ENCODE measurements around the gene TEX52. TPM values are rescaled to one million over a fixed set of nuclear protein-coding genes. Genes with fewer than 3 reads are reported as not detected.

TEX52 gene
- total RNA-seq, 1 donor from 2014 or later, result not detected

DNA sequence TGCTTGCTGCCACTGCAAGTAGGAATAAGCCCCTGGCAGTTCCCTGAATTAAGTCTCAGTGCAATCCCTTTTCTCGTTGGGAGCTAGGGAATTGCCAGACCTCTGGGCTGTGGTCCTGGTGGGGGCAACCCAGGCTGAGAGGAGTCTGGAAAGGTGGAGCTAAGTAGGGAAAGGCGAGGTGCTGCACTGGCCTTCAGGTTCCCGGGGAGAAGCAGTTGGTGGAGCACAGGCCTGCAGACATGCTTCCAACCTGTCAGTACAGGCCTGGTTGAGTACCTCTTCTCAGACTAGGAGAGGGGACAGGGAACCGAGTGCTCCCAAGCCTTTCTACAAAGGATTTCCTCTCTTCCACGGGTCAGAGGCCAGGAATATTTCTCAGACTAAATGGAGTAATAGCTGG, 23.5 kb downstream of the TEX52 start:
- no peak overlapping the region for H3K27ac Mint-ChIP-seq
- no peak overlapping the region for H3K4me3 Mint-ChIP-seq
- intact Hi-C loops (cut with micrococcal nuclease), result no loop called here
- H3K4me1 Mint-ChIP-seq, result peaks cover 4% of the 10 kb centered on the region
- no peak for DNase-seq
- H3K36me3 Mint-ChIP-seq (ENCODE audit: low read depth), result peaks cover 24% of the 10 kb centered on the region
- no peaks in the 10 kb centered on the region for H3K27me3 Mint-ChIP-seq
- H3K9me3 Mint-ChIP-seq, result no peaks in the 10 kb centered on the region

- DNase-seq, result no peak
- no peak overlapping the region for H3K4me3 Mint-ChIP-seq
- no peaks in the 10 kb centered on the region for H3K9me3 Mint-ChIP-seq
- H3K27ac Mint-ChIP-seq, result no peak overlapping the region
- peaks cover 26% of the 10 kb centered on the region for H3K36me3 Mint-ChIP-seq (ENCODE audit: low read depth)
- no peaks in the 10 kb centered on the region for H3K27me3 Mint-ChIP-seq
- intact Hi-C loops (cut with micrococcal nuclease), result no loop called here
- H3K4me1 Mint-ChIP-seq, result peaks cover 4% of the 10 kb centered on the region
These were observed 24.2 kb downstream of the TEX52 start for GRCh38 chr12:2832550-2833127.

GRCh38 chr12:2829275-2829674, 27.6 kb downstream of the TEX52 start:
- DNase-seq, result no peak
- Mint-ChIP-seq H3K4me3 (no peak overlapping the region), H3K36me3 (ENCODE audit: low read depth) (peaks cover 36% of the 10 kb centered on the region), H3K4me1 (peaks cover 4% of the 10 kb centered on the region), H3K27me3 (no peaks in the 10 kb centered on the region), H3K9me3 (no peaks in the 10 kb centered on the region), H3K27ac (no peak overlapping the region)
- intact Hi-C loops (cut with micrococcal nuclease), result no loop called here

GRCh38 chr12:2826721-2827515, 29.9 kb downstream of the TEX52 start:
- intact Hi-C loops (cut with micrococcal nuclease), result no loop called here
- peaks cover 50% of the 10 kb centered on the region for H3K36me3 Mint-ChIP-seq (ENCODE audit: low read depth)
- H3K4me3 Mint-ChIP-seq, result no peak overlapping the region
- no peaks in the 10 kb centered on the region for H3K27me3 Mint-ChIP-seq
- no peaks in the 10 kb centered on the region for H3K9me3 Mint-ChIP-seq
- peaks cover 2% of the 10 kb centered on the region for H3K4me1 Mint-ChIP-seq
- no peak overlapping the region for H3K27ac Mint-ChIP-seq
- DNase-seq, result no peak

DNA sequence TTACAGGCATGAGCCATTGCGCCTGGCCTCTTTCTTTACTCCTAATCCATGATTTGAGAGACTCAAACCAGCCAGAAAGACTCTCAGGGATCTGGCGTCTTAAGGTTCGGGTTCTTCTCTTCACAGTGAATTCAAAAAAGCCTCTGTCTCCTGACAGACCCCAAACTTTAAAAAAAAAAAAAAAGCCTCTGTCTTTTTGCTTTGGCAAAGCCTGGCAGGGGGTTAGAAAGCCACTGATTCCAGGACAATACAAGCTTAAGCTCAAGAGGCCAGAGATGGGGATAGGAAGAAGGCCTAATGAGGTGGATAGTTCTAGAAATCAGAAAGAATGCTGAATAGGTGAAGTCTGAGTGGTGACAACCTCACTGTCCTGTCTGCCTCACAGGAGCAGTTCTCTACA, 30.8 kb downstream of the TEX52 start:
- intact Hi-C loops (cut with micrococcal nuclease), result no loop called here
- no peak overlapping the region for H3K27ac Mint-ChIP-seq
- peaks cover 51% of the 10 kb centered on the region for H3K36me3 Mint-ChIP-seq (ENCODE audit: low read depth)
- H3K4me3 Mint-ChIP-seq, result no peak overlapping the region
- peaks cover 2% of the 10 kb centered on the region for H3K4me1 Mint-ChIP-seq
- H3K9me3 Mint-ChIP-seq, result no peaks in the 10 kb centered on the region
- no peaks in the 10 kb centered on the region for H3K27me3 Mint-ChIP-seq
- DNase-seq, result no peak

GRCh38 chr12:2825132-2825531, 31.7 kb downstream of the TEX52 start:
- H3K36me3 Mint-ChIP-seq (ENCODE audit: low read depth), result peaks cover 47% of the 10 kb centered on the region

GRCh38 chr12:2824541-2824940, 32.3 kb downstream of the TEX52 start:
- Mint-ChIP-seq H3K4me3 (no peak overlapping the region), H3K27ac (no peak overlapping the region), H3K4me1 (no peaks in the 10 kb centered on the region), H3K27me3 (no peaks in the 10 kb centered on the region), H3K36me3 (ENCODE audit: low read depth) (peaks cover 51% of the 10 kb centered on the region), H3K9me3 (no peaks in the 10 kb centered on the region)
- no peak for DNase-seq
- intact Hi-C loops (cut with micrococcal nuclease), result no loop called here

More at GRCh38 chr12:2825132-2825531, 31.7 kb downstream of the TEX52 start:
- Mint-ChIP-seq H3K9me3 (no peaks in the 10 kb centered on the region), H3K27me3 (no peaks in the 10 kb centered on the region), H3K4me1 (no peaks in the 10 kb centered on the region), H3K4me3 (no peak overlapping the region), H3K27ac (no peak overlapping the region)
- intact Hi-C loops (cut with micrococcal nuclease), result no loop called here
- no peak for DNase-seq

GRCh38 chr12:2823483-2823882, 33.4 kb downstream of the TEX52 start:
- DNase-seq, result no peak
- Mint-ChIP-seq H3K4me3 (no peak overlapping the region), H3K9me3 (no peaks in the 10 kb centered on the region), H3K36me3 (ENCODE audit: low read depth) (peaks cover 49% of the 10 kb centered on the region), H3K4me1 (no peaks in the 10 kb centered on the region), H3K27me3 (no peaks in the 10 kb centered on the region), H3K27ac (no peak overlapping the region)
- intact Hi-C loops (cut with micrococcal nuclease), result no loop called here

DNA sequence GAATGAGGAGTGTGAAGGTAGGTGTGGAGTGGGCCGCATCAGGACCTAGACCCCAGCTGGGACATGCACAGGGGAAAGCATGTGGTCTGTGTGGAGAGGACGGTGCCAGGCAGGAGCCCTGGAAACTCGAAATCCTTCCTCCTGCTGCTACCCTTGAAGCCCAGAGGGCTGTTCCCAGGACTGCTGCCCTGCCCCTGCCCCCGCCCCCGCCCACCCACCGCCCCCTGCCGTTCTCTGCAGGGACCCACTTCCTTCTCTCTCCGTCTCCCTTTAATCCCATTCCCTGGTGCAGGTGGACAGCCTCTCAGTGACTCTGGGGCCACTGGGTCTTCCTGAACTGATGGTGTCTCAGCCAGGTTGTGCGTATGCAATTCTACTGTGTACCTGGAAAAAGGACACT, 36.4 kb downstream of the TEX52 start:
- Mint-ChIP-seq H3K9me3 (no peaks in the 10 kb centered on the region), H3K27me3 (no peaks in the 10 kb centered on the region), H3K4me3 (no peak overlapping the region), H3K36me3 (ENCODE audit: low read depth) (peaks cover 58% of the 10 kb centered on the region), H3K27ac (no peak overlapping the region), H3K4me1 (peaks cover 3% of the 10 kb centered on the region)
- no peak for DNase-seq
- intact Hi-C loops (cut with micrococcal nuclease), result no loop called here

DNA sequence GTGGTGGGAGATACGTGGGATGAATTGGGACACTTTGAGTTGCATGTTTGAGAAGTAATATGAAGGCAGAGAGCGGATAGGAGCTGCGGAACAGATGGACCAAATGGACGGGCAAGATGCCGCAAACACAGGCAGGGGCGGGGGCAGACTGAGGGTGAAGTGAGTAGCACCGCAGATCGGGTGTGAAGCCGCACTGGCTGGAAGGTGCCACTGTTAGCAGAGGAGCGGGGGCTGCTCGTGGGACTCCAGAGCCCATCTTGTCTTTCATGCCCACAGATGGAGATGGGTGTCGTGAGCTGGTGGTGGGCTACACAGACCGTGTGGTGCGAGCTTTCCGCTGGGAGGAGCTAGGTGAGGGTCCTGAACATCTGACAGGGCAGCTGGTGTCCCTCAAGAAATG, 37.0 kb downstream of the TEX52 start:
- H3K4me3 Mint-ChIP-seq, result no peak overlapping the region
- H3K36me3 Mint-ChIP-seq (ENCODE audit: low read depth), result peaks cover 55% of the 10 kb centered on the region
- no peaks in the 10 kb centered on the region for H3K9me3 Mint-ChIP-seq
- H3K27ac Mint-ChIP-seq, result no peak overlapping the region
- peaks cover 3% of the 10 kb centered on the region for H3K4me1 Mint-ChIP-seq
- no peak for DNase-seq
- no peaks in the 10 kb centered on the region for H3K27me3 Mint-ChIP-seq
- intact Hi-C loops (cut with micrococcal nuclease), result no loop called here

- Mint-ChIP-seq H3K27me3 (no peaks in the 10 kb centered on the region), H3K4me1 (peaks cover 21% of the 10 kb centered on the region), H3K36me3 (ENCODE audit: low read depth) (peaks cover 23% of the 10 kb centered on the region), H3K4me3 (peak overlapping the region; percentile 100), H3K27ac (peak overlapping the region; percentile 100), H3K9me3 (no peaks in the 10 kb centered on the region)
- intact Hi-C loops (cut with micrococcal nuclease), result loop anchor here (1.0 to 2.0 kb wide), 4 partner anchors 55 to 1123 kb away; partner anchors contain the start of gene ADIPOR2
- DNase-seq, result peak; percentile 88
These were observed 43.3 kb downstream of the TEX52 start for GRCh38 chr12:2813214-2814185.

- Mint-ChIP-seq H3K27ac (peak within 1 kb of the TSS; percentile 100), H3K4me3 (peak within 1 kb of the TSS; percentile 100), H3K4me1 (peaks cover 21% of the 10 kb centered on the region), H3K9me3 (no peaks in the 10 kb centered on the region), H3K36me3 (ENCODE audit: low read depth) (peaks cover 17% of the 10 kb centered on the region), H3K27me3 (no peaks in the 10 kb centered on the region)
- DNase-seq, result peak; percentile 99
- intact Hi-C loops (cut with micrococcal nuclease), result loop anchor here (1.0 to 2.0 kb wide), 7 partner anchors 17 to 1122 kb away; partner anchors contain the start of genes ADIPOR2 and TULP3
These were observed 44.3 kb downstream of the TEX52 start, which contains the start of gene ITFG2 for GRCh38 chr12:2812290-2813213. TSS of gene ITFG2 (plus strand) at chr12:2812668. CDS start at chr12:2812761, 93 bp downstream.

GRCh38 chr12:2811801-2812200, 45.0 kb downstream of the TEX52 start:
- Mint-ChIP-seq H3K9me3 (no peaks in the 10 kb centered on the region), H3K4me1 (peaks cover 18% of the 10 kb centered on the region), H3K27ac (peak overlapping the region; percentile 34), H3K36me3 (ENCODE audit: low read depth) (peaks cover 18% of the 10 kb centered on the region), H3K27me3 (no peaks in the 10 kb centered on the region), H3K4me3 (peak overlapping the region; percentile 100)
- no peak for DNase-seq
- intact Hi-C loops (cut with micrococcal nuclease), result loop anchor here (1.0 to 2.0 kb wide), 6 partner anchors 16 to 1121 kb away; partner anchors contain the start of genes ADIPOR2 and TULP3
